Endothelial cell of umbilical vein (primary cell): ENCODE data around the gene GPR42. TPM values are rescaled to one million over a fixed set of nuclear protein-coding genes. Genes with fewer than 3 reads are reported as not detected.

Source experiments
- BruUV-seq: library from RNA; stranded (reverse); fragments of 400-500 nt; replicated peaks from 2 replicates; lab custom pipeline; 2021; lab: Mats Ljungman, UMichigan
- CTCF ChIA-PET: fragments of 300-600, 350-600 bp; sonication (Branson Sonifier 250); formaldehyde crosslinking; loops from one replicate; lab custom pipeline; 2021; ENCODE audit warnings: antibody characterized with exemption, inconsistent platforms; lab: Charles Lee
- POLR2A ChIA-PET: fragments of 300-600, 350-600 bp; sonication (Branson Sonifier 250); formaldehyde crosslinking; loops from one replicate; lab custom pipeline; 2021; ENCODE audit warnings: antibody characterized with exemption, inconsistent platforms; lab: Charles Lee
- DNase-seq: peaks from one replicate; pipeline ENCODE4 v3.0.0-alpha.2; 2011; ENCODE audit warnings: low read depth, low spot score
- FAIRE-seq: peaks from 2 replicates; lab custom pipeline; 2011; peaks lifted over from hg19 to GRCh38; lab: Jason Lieb, UNC
- H2AFZ ChIP-seq: 2 replicates; pipeline ENCODE4 v1.6.0; 2012; ENCODE audit warnings: low read depth, low read length, control low read depth, inconsistent platforms
- H3K27ac ChIP-seq: 2 replicates; pipeline ENCODE4 v1.5.1; 2011; ENCODE audit warnings: low read depth, mild to moderate bottlenecking, control low read depth, low read length, moderate library complexity; ENCODE audit not compliant: insufficient read depth
- H3K27me3 ChIP-seq, 2 experiments: 2 replicates each; pipeline versions ENCODE4 v1.6.0 to v1.6.1; 2011; ENCODE audit warnings: low read length in 2 of 2, mixed read lengths in 1 of 2; ENCODE audit not compliant: control insufficient read depth in 2 of 2, insufficient read depth in 2 of 2
- H3K36me3 ChIP-seq, 2 experiments: 2 replicates in 1 of 2; 3 replicates in 1 of 2; pipeline ENCODE4 v1.5.1; 2011; ENCODE audit warnings: low read length in 2 of 2, mild to moderate bottlenecking in 1 of 2, moderate library complexity in 1 of 2; ENCODE audit not compliant: control insufficient read depth in 2 of 2, insufficient read depth in 2 of 2; ENCODE audit errors: extremely low read depth in 1 of 2
- H3K4me1 ChIP-seq: 3 replicates; pipeline ENCODE4 v1.5.1; 2011; ENCODE audit warnings: mild to moderate bottlenecking, low read length; ENCODE audit not compliant: control insufficient read depth, insufficient read depth; ENCODE audit errors: extremely low read depth
- H3K4me2 ChIP-seq: 2 replicates; pipeline ENCODE4 v1.6.1; 2011; ENCODE audit warnings: low read length, control low read depth, mixed read lengths; ENCODE audit not compliant: insufficient read depth
- H3K4me3 ChIP-seq, 3 experiments: fragments of 200-600 bp in 1 of 3; sonication (generic), shearing (Covaris generic) in 1 of 3; replicated peaks in 1 of 3; 2 replicates each; pipeline ENCODE4 v1.5.1; 2011 to 2016; ENCODE audit warnings: control low read depth in 3 of 3, low read length in 3 of 3, mild to moderate bottlenecking in 2 of 3, inconsistent platforms in 1 of 3, low read depth in 1 of 3, moderate library complexity in 1 of 3; ENCODE audit not compliant: insufficient read depth in 1 of 3
- H3K79me2 ChIP-seq: 2 replicates; pipeline ENCODE4 v1.6.0; 2012; ENCODE audit warnings: low read length, inconsistent platforms; ENCODE audit not compliant: control insufficient read depth, insufficient read depth
- H3K9ac ChIP-seq: replicated peaks from 2 replicates; pipeline ENCODE3; 2011; ENCODE audit warnings: low read length, control low read depth; ENCODE audit not compliant: insufficient read depth; ENCODE audit errors: extremely low read depth
- H3K9me1 ChIP-seq: replicated peaks from 3 replicates; pipeline ENCODE4 v1.6.0; 2011; ENCODE audit warnings: mild to moderate bottlenecking, low read length; ENCODE audit not compliant: control insufficient read depth, insufficient read depth; ENCODE audit errors: extremely low read depth
- H3K9me3 ChIP-seq: replicated peaks from 2 replicates; pipeline ENCODE4 v1.5.1; 2012; ENCODE audit warnings: low read length, inconsistent platforms; ENCODE audit not compliant: control insufficient read depth, insufficient read depth
- H4K20me1 ChIP-seq: replicated peaks from 2 replicates; pipeline ENCODE3; 2011; ENCODE audit warnings: mild to moderate bottlenecking, low read length; ENCODE audit not compliant: control insufficient read depth, insufficient read depth; ENCODE audit errors: extremely low read depth
- CTCF ChIP-seq, 2 donors: IDR thresholded peaks; 1 replicate in 1 of 2; 2 replicates in 1 of 2; pipeline ENCODE4 v1.5.1; 2011; ENCODE audit warnings: low read length in 2 of 2, mild to moderate bottlenecking in 2 of 2, moderate library complexity in 2 of 2, control low read depth in 1 of 2, inconsistent platforms in 1 of 2, low read depth in 1 of 2; ENCODE audit not compliant: insufficient read depth in 1 of 2; ENCODE audit errors: extremely low read depth in 1 of 2
- EZH2 ChIP-seq: IDR thresholded peaks from 2 replicates; pipeline ENCODE4 v1.6.1; 2012; ENCODE audit warnings: borderline replicate concordance, low read depth, mild to moderate bottlenecking, moderate library complexity, low read length, inconsistent platforms; ENCODE audit not compliant: severe bottlenecking
- FOS ChIP-seq: IDR thresholded peaks from 2 replicates; pipeline ENCODE4 v1.6.1; 2011; ENCODE audit warnings: mild to moderate bottlenecking, low read length, moderate library complexity, borderline replicate concordance; ENCODE audit not compliant: insufficient read depth
- GATA2 ChIP-seq: IDR thresholded peaks from 2 replicates; pipeline ENCODE4 v1.7.0; 2011; ENCODE audit warnings: low read depth, mild to moderate bottlenecking, moderate library complexity, mixed read lengths, low read length; ENCODE audit not compliant: insufficient read length, insufficient read depth
- JUN ChIP-seq: IDR thresholded peaks from 2 replicates; pipeline ENCODE4 v1.6.1; 2011; ENCODE audit warnings: borderline replicate concordance, low read depth; ENCODE audit not compliant: insufficient read length, insufficient read depth
- POLR2AphosphoS5 ChIP-seq: IDR thresholded peaks from 2 replicates; pipeline ENCODE4 v1.6.1; 2012; ENCODE audit warnings: low read depth, mild to moderate bottlenecking, control low read depth, low read length, moderate library complexity; ENCODE audit not compliant: insufficient read depth
- dilution Hi-C: fragments of 300-500 bp; cut with MboI; formaldehyde crosslinking; loops from one replicate; pipeline ENCODE4 v1.15.0; 2019; ENCODE audit warnings: low sequenced_read_pairs; ENCODE audit not compliant: extremely low pct_ligation_motif_present
- intact Hi-C: fragments of 100-400 bp; cut with micrococcal nuclease; formaldehyde crosslinking; loops from one replicate; pipeline ENCODE4 v1.10.0; 2022
- polyA plus RNA-seq, 4 experiments: library from polyadenylated mRNA; depleted of rRNA in 3 of 4; stranded (reverse) in 3 of 4; unstranded in 1 of 4; fragments of >200 nt; gene quantifications; 2 replicates each; pipeline versions ENCODE4 v1.2.1 to v1.2.3, GENCODE V29; 2011 to 2012; ENCODE audit warnings: missing spikeins in 1 of 4
- total RNA-seq: library from RNA; stranded (reverse); gene quantifications from 2 replicates; pipeline ENCODE4 v1.2.3, GENCODE V29; 2021

The GPR42 gene
- total and polyA plus RNA-seq, 2 donors (not counting 3 experiments of a cell fraction or from before 2014, with no cell fraction given): not detected

GRCh38 chr19:35349614-35350521 lies 21.0 kb upstream of the GPR42 start:
- Histone ChIP-seq H3K9me3 (no peaks in the 10 kb centered on the region), H3K27ac (no peak overlapping the region), H3K9me1 (no peaks in the 10 kb centered on the region), H3K27me3 (no peaks in the 10 kb centered on the region), H3K4me2 (no peak overlapping the region), H3K36me3 (no peaks in the 10 kb centered on the region), H3K4me1 (no peaks in the 10 kb centered on the region), H2AFZ (no peak overlapping the region), H4K20me1 (no peaks in the 10 kb centered on the region), H3K4me3 (no peak overlapping the region), H3K9ac (no peak overlapping the region), H3K79me2 (no peaks in the 10 kb centered on the region)
- ChIA-PET CTCF (interaction anchor here (0.8 to 1.8 kb wide), 2 partner anchors 118 to 145 kb away, joined by 3 to 8 read pairs; no protein-coding TSS in a partner anchor), POLR2A (no interaction called here)
- no TSS peak for BruUV-seq
- DNase-seq (no peak), FAIRE-seq (no peak)
- dilution Hi-C loops: no loop called here
- intact Hi-C loops: no loop called here
- no peak for TF ChIP-seq GATA2

- CTCF ChIA-PET: interaction anchor here (0.8 kb wide), 1 partner anchor 12 kb away, joined by 3 read pairs; no protein-coding TSS in a partner anchor
- intact Hi-C loops: no loop called here
- H3K27me3 ChIP-seq: no peaks in the 10 kb centered on the region
These were observed 20.3 kb upstream of the GPR42 start for GRCh38 chr19:35350591-35350990.

More at GRCh38 chr19:35350591-35350990, 20.3 kb upstream of the GPR42 start:
- no peaks in the 10 kb centered on the region for H3K79me2 ChIP-seq
- no peaks in the 10 kb centered on the region for H3K36me3 ChIP-seq
- POLR2A ChIA-PET: no interaction called here
- no peak overlapping the region for H3K27ac ChIP-seq
- no peak for FAIRE-seq
- no peak overlapping the region for H3K9ac ChIP-seq
- no peaks in the 10 kb centered on the region for H3K9me1 ChIP-seq
- H2AFZ ChIP-seq: no peak overlapping the region
- no peak for TF ChIP-seq EZH2
- TF ChIP-seq FOS: no peak
- no peak for TF ChIP-seq CTCF (IDR thresholded peaks at IDR 0.05; ENCODE audit: extremely low read depth in 1 of 2, insufficient read depth in 1 of 2, low read depth in 1 of 2, low read length in 2 of 2)
- TF ChIP-seq JUN: no peak
- TF ChIP-seq GATA2: no peak
- no peak for TF ChIP-seq POLR2AphosphoS5
- dilution Hi-C loops: no loop called here
- H3K9me3 ChIP-seq: no peaks in the 10 kb centered on the region
- no peaks in the 10 kb centered on the region for H4K20me1 ChIP-seq
- no TSS peak for BruUV-seq
- no peaks in the 10 kb centered on the region for H3K4me1 ChIP-seq
- no peak overlapping the region for H3K4me3 ChIP-seq
- DNase-seq: no peak
- H3K4me2 ChIP-seq: no peak overlapping the region
